Eye (tissue), 1 donor: Measurements from ENCODE around the gene ABAT.
"Not testable (repeated sequence)": the region's sequence is repeated elsewhere in the genome, so short reads cannot be mapped to it uniquely, and the experiment has no call there.

Source experiments
- DNase-seq: peaks from one replicate; pipeline ENCODE4 v3.0.0-alpha.2; 2015

Gene ABAT

DNA sequence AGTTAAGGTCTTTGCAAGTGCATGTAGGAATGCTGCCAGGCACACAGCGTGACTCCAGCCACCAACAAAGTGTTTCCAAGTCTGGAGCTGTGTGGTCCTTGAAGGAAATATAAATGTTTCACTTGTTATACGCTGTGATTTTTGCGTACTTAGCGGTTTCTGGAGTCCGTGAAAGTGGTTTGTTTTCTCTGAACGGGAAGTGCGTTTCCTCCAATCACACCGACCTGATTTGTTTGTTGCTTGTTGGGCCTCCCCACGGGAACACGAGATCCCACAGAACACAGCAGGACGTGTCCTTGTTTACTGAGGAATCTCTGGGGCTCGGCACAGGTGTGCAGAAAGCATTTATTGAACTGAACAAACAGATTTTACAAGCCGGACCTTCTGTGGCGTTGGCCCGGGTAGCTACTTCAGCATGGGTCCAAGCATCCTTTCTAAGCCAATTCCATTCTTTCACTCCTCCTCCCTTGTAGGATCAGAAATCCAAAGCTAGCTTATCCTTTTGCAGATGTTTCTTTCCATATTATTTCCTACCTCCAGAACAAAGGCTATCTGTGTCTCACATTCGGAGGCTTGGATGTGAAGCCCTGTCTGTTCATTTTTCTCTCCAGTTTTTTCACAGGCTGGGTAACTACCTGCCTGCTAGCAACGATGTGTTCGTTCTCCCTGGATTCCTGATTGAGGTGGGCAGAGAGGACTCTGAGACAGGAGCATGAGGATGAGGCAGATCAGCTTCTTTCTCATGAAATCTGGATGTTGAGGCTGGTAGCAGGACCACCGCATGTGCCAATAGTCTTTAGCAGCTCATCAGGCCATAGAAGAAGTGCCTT, 44.6 kb downstream of the ABAT start:
- peak; percentile 45 for DNase-seq

DNA sequence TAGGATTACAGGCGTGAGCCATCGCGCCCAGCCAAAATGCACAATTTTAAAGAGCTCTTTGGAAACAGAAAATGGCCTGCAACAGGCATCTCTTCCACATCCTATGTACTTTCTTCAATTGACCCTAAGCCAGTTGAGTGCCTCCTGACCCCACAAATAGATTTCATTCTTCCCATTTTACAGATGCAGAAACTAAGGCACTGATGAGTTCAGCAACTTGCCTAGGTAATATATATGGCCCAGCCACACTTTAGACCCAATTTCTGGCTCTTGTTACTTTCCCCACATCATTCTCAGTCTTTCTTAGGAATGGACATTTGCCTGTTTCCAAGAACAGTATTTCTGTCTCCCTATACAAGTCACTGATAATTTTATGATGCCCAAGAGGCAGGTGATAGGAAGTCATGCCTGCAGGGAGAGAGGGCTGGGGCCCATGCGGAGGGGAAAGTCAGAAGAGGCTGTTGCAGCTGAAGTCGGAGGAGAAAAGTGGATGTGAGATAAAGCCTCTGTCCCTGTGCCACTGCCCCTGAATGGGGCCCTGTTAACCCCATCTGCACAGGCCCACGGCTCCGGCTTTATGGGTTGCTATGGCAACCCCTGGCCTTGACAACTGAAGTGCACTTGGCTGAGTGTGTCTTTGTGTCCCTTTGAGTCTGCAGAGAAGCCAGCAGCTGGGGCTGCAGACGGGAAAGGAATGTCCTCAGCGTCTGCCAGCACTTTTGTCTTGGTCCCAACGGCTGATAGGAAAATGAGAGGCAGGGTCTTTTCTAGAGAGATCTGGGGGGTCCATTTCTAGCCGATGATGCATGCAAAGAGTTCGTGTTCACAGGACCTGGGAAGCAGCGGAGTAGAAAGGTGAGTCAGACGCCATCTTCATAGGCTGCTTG, 45.9 kb downstream of the ABAT start:
- DNase-seq = peak; percentile 97

DNA sequence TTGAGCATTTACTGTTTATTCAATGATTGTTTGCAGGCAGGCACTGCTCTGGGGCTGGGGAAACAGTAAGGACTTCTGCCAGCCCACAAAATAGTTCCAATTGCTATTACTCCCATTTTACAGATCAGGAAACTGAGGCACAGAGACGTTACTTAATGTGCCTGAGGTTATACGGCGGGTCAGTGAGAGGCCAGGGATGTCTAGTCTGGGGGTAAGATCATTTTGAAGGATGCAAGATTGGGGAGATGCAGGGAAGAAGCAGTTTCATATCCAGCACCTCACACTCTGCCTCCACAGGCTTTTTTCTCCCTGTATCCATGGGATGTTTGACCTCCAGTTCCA, 46.5 kb downstream of the ABAT start:
- no peak for DNase-seq

DNA sequence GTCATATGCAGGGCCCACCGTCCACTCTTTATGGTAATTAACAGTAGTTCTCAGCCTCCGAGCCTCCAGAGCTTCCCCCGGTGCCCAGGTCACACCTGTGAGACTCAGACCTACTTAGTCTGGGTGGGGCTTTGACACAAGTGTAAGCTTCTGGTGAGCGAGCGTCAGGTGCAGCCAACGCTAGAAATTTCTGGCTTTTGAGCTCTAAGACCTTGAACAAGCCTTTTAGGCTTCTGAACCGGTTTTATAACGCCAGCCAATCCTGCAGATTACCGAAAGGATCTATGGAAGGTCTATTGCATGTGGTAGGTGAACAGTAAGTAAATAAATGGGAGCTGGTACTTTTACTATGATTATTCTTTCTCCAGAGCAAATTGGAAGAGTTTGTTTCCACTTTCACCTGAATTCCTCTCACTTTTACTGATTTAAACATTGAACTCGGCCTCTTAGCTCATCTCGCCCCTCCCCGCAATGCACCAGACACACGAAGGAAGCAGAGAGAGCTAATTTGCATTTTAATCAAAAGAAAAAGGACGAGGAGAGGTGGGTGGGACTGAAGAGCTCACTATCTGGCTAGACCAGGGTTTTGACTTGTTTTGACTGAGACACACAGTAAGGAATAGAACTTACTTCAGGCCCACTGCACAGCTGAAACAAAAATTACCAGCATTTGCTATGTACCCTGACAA, 47.1 kb downstream of the ABAT start:
- peak; percentile 69 for DNase-seq

DNA sequence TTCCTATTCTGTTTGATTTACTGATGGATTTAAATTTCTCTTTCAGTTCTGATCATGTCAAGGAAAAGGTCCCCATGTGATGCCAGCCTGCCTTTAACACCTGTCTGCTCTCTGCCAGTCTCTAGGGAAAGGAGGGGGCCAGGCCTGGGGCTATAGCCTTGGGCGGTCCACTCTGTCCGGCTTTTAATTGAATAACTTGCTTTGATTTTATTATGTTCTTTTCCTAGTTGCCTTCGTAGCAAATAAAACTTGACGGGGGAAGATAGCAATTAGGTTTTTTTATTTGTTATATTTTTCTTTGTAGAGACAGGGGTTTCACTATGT, 47.6 kb downstream of the ABAT start:
- no peak for DNase-seq

DNA sequence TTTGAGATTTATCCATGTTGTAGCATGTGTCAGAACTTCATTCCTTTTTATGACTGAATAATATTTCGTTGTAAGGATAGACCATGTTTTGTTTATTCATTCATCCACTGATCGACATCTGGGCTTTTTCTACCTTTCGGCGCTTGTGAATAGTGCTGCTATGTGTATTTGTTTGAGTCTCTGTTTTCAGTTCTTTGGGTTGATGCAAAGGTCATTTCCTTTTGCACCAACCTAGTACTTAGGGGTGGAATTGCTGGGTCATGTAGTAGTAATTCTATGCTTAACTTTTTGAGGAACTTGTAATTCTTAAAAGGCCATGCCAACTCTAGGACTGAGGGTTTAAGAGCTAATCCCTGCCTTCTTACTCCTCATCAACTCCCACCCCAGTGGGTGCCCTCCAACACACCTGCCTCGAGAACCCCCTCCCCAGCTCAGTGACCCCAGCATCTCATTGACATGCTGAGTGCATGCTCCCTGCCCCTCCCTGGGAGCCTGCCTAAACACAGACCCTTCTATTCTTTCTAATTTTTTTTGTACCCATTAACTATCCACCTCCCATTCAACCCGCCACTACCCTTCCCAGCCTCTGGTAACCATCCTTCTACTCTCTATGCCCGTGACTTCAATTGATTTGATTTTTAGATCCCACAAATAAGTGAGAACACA, 51.2 kb downstream of the ABAT start:
- no peak for DNase-seq

DNA sequence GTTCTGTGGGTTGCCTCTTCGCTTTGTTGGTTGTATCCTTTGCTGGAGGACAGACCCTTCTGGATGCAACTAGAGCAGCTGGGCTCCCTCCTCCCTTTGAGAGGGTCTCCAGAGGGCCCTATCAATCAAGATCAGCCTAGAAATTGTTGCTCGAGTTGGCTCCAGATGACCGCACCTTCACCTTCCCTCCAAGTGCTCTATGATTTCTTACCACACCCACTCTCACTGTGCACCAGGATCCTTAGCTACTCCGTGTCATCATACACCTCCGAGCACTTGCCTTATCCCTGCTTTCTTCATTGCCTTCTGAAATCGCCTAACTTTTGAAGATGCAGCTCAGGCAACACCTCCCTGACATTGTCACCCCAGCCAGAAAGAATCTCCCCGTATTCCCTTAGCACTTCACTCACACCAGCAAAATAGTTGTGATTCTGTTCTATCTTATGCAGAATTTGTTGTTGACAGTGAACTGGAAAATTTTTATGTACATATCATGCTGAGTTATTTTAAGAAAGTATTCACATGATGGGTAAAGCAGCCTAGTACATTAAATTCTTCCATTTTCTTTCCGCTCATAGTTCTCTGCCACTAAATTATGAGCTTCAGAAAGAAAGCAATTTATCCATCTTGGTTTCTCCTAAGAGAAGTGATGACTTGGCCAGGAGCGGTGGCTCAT, 52.9 kb downstream of the ABAT start:
- DNase-seq = peak; percentile 75

DNA sequence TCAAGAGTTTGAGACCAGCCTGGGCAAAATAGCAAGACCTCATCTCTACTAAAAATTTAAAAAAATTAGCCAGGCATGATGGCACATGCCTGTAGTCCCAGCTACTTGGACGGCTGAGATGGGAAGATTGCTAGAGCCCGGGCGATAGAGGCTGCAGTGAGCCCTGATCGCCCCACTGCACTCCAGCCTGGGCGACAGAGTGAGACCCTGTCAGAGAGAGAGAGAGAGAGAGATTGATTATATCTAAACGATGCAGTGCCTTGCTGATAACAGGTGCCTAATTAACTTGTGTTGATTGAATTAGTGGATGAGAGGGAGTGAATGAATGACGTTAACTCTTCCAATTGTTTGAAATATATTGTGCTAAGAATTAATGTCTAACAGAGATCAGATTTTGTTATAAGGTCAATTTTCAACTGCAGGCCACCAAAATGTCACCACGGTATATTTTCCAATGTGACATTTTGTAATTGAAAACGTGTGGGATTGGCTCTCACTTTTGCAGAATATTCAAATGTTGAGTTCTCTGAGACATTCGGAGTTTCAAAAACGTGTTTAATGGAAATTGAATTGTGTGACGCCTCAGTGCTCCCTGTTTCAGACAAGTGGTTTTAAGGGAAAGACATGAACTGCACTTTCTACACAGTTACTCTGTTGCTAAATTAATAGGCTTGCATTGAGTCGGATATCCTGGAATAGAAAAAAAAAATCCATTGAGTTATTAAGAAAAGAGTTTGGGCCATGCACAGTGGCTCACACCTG, 53.6 kb downstream of the ABAT start:
- DNase-seq = peak; percentile 18

DNA sequence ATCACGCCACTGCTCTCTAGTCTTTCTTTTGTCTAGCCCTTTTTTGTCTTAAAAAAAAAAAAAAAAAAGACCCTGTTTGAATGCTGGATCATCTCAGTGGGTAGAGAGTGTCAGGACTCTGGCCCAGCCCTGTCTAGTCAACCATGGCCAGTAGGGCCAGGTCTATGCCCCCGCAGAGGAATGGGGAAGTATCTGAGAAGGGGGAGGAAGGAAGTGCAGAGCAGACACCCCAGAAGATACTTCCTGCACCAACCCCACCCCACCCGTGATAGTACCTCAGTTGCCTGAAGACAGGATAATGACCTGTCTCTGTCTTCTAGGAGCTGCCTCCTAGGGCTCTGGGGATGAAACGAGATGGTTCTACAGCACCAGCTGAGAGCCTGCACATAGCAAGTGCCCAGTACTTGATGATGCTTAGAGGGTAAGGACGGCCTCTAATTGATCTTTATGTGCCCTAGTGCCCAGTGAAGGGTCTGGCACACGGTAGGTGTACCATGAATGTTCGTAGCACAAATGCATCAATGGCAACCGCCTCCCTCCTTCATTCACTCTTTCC, 55.4 kb downstream of the ABAT start:
- no peak for DNase-seq

DNA sequence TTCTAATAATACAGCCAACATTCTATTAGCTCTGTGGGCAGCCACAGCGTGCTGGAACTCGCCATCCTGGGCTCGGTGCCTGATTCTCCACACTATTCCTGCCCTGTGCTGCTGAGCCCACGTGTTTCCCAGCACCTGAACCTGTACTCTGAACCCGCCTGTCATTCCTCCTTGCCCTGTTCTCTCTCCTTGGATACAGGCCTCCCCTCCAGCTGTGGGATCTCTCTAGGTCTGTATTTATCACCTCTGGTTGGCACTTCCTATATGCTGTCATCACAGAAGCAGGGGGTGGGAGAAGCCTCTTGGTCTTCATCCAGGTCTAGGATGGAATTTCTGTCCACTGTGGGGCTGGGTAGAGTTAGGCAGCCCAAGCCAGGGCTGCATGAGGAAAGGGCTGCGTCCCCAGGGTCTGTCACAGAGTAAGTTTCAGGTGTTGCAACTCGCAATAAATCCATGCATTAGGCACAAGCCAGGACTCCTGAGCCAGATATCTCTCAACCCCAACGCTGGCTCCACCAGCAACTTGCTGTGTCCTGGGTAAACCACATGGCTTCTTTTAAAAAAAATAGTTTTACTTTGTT, 56.0 kb downstream of the ABAT start:
- no peak for DNase-seq

DNA sequence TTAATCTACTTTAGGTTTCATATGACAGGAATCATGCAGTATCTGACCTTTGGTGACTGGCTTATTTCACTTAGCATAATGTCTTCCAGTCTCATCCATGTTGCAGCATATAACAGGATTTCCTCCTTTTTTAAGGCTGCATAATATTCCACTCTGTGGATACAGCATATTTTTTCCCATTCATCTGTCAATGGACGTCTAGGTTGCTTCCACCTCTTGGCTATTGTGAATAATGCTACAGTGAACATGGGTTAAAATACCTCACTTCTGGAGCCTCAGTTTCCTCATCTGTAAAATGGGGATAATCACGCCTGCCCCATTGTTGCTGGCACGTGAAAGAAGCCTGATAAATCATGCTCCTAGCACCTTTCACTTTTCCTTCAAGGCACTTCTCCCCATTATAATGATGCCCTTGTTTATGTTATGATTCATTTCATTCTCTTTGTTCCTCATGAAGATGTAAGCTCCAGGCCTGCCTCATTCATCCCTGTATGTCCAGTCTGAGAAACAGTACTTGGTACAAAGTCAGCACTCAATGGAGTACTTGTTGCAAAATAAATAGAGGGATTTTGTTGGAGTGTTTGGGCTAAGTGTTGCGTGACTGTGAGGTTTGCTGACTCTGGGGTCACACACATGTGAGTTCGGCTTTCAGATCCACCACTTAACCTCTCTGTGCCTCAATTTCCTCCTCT, 59.6 kb downstream of the ABAT start:
- no peak for DNase-seq

DNA sequence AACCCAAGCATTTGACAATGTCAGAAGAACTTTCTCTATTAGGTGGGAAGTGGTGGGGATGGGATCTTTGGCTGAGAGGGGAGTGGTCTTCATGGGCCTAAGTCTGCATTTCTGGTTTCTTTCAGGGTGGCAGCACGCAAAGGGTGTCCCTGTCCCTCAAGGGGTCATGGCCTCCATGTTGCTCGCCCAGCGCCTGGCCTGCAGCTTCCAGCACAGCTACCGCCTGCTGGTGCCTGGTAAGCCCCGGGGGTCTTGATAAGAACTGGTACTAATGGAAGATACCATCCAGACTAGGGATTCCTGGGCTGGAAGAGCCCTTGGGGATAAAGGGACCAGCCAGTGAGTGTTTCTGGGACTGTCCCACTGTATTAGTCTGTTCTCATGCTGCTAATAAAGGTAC, 61.2 kb downstream of the ABAT start:
- DNase-seq = no peak

DNA sequence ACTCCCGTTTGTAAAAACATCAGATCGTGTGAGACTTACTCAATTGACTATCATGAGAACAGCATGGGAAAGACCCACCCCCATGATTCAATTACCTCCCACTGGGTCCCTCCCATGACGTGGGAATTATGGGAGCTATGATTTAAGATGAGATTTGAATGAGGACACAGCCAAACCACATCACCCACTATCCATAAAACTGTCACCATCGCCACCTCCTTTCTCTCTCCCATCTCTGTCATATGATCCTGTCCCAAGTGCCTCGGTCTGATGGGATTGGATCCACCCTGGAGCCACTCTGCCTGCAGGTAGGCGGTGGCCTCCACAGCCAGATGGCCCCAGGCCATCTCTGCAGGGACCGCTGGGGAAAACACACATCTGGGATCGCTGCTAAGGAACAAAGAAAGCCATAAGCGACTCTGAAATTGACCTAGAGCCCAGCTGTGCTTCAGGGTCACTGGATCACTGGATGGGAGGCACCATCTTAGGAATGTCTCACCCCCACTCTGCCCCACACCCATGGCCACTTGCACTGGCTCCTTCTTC, 61.8 kb downstream of the ABAT start:
- DNase-seq = peak; percentile 39

DNA sequence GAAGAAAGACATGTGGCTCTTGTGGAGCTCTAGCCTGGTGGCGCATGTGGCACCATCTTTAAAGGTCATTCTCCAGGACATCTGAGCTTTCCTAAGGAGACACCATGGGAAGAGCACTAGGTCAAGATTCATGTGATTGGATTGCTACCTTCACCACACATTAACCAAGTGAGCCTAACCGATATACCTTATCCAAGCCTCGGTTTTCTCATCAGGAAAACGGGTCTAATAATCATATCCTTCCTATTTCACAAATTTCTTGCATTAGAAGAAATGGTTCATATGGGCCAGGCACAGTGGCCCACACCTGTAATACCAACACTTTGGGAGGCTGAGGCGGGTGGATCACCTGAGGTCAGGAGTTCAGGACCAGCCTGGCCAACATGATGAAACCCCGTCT, 64.7 kb downstream of the ABAT start:
- DNase-seq = no peak

DNA sequence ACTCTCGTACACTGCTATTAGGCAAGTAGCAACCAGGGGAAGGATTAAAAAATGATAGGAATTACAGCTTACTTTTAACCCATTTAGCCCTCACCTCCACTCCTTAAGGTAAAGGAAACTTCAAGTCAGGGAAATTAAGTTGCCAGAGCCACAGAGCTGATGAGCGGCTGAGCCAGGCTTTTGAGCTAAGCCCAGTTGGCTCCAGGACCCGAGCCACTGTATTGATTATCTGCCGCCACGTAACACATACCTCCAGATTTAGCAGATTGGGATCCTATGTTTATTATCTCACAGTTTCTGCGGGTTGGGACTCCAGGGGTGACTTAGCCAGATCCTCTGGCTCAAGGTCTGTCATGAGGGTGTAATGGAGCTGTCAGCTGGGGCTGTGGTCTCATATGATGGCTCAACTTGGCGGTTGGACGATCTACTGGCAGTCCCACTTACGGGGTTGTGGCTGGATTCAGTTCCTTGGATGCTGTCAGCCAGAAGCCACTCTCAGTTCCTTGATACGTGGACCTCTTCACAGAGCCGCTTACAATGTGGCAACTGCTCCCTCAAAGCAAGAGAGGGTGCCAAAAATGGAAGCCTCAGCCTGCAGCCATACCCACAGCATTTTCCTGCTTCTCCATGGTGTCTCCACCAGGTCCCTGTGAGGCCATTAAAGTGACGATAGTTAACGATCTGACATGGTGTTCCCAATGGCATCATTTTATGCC, 65.7 kb downstream of the ABAT start:
- no peak for DNase-seq

DNA sequence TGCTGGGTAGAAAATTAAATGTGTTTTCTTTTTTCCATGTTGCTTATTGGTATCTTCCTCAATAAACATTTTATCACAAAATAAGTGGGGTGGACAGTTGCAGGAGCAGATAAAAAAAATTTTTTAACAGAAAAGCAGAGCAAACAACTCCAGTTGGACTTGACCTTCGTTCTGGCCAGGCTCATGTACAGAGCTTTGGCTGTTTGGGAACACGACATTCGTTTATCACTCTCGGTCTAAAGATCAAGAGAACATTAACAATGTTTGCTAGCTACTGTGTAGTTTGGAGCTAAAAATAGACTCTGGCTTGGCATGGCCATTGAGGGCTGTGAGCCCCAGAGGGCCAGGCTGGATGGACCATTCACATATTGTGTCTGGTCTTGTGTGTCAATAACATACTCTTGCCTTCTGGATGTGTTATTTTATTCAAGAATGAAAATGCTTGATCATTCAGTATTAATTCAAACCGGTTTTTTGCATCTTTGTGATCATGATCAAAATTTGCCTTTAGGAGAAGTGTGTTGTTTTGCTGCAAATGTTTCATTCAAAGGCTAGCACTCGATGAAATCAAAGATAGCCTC, 66.4 kb downstream of the ABAT start:
- no peak for DNase-seq

DNA sequence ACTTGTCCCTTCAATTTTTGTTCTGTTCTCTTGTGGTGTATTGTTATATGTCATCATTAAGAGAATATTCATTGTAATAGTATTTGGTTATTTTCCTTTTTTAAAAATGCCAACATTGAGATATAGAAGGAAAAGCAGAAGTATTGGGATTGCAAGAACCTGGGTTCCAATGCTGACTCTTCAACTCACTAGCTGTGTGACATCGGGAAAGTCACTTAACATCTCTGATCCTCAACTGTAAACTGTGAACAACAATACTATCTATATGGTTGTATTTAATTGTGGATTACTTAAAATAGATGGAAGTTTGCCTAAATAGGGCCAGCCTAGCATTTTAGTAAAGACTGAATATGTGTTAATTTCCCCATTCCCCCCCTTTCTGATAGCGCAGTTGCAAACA, 67.2 kb downstream of the ABAT start:
- DNase-seq = no peak

DNA sequence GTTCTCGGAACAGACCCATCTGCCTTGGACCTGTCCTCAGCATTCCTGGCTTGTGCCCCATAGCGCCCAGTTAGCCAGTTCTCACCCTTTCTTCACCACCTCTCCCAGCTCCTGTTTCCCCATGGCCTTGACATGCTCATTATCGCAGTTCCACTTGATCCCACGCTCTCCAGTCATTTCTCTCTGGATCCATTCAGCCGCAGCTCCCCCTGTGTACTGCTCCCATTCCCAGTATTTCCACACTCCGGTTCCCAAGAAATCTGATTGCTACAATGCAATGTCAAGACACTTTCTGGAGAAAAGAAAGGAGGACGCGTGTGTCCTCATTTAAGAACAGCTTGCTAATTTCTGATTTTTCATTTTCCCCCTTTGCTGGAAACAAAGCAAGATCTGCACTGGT, 67.7 kb downstream of the ABAT start:
- no peak for DNase-seq

DNA sequence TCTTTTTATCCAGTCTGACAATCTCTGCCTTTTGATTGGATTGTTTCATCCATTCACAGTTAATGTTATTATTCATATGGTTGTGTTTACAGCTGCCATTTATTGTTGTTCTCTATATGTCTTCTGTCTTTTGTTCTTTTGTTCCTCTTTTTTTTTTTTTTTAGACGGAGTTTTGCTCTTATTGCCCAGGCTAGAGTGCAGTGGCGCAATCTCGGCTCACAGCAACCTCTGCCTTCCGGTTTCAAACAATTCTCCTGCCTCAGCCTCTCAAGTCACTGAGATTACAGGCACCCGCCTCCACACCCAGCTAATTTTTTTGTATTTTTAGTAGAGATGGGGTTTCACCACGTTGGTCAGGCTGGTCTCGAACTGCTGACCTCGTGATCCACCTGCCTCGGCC, 74.5 kb downstream of the ABAT start:
- DNase-seq = not testable (repeated sequence)
